T1000 (cell line): ENCODE data around the gene PROCA1.

Source experiments
- DNase-seq: peaks from one replicate; lab custom pipeline; 2025; ENCODE audit warnings: mixed read lengths; lab: John Stamatoyannopoulos, UW

PROCA1 gene

DNA sequence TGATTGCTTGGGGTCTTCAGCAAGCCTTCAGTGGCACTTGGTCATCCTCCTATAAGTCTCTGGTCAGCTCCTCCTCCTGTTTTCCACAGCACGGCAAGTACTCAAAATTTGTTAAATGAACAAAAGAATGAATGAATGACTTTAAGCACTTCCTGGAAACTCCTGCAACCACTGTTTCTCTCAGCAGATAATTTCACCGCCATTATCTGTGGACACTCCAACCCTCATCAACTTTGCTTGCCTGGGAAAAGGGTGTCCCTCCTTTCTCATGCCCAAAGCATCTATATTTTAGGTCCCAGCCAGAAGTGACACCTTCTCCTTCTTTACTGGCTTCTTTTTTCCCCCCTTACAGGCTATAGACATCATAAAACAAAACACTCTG lies 4.4 kb downstream of the PROCA1 start:
- no peak for DNase-seq

GRCh38 chr17:28706471-28707338 lies 5.0 kb downstream of the PROCA1 start:
- no peak for DNase-seq

- DNase-seq = no peak
Observed at GRCh38 chr17:28705728-28706334, 5.9 kb downstream of the PROCA1 start.

GRCh38 chr17:28705074-28705659 lies 6.5 kb downstream of the PROCA1 start:
- DNase-seq = no peak

- DNase-seq = no peak
Observed at GRCh38 chr17:28704219-28704858, 7.3 kb downstream of the PROCA1 start.

- no peak for DNase-seq
Observed at GRCh38 chr17:28703552-28704218, 8.0 kb downstream of the PROCA1 start.

GRCh38 chr17:28702752-28703150 lies 8.9 kb downstream of the PROCA1 start:
- no peak for DNase-seq

DNA sequence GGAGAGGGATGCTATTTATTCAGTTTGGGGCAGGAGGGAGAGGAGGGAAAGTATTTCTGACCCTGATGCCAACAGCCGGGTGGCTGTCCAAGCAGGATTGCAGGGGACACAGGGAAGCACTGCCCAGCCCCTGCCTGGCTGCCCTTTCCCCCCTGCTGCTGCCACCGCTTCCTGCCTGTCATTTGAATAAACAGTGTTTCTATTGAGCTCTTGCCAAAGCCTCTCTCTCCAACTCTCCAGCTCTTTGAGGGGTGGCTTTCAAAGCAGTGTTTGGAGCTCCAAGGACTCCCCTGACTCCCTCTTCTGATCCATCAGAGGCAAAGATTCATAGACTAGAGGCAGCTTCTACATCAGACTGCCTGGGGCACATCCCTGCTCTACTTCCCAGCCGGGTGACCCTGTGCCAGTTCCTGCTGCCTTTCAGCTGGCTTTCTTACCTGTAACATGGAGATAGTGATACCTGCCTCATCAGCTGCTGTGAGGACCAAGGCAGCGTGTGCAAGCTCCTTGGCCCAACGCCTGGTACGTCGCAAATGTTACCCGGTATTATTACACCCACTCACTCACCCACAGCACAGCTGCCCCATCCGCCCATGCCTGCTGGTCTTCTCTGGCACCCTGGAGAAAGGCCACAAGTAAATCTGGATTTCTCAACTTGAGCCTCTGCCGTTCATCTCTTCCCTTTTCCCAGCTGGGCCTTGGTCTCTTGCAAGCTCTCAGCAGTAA lies 9.5 kb downstream of the PROCA1 start:
- no peak for DNase-seq

DNA sequence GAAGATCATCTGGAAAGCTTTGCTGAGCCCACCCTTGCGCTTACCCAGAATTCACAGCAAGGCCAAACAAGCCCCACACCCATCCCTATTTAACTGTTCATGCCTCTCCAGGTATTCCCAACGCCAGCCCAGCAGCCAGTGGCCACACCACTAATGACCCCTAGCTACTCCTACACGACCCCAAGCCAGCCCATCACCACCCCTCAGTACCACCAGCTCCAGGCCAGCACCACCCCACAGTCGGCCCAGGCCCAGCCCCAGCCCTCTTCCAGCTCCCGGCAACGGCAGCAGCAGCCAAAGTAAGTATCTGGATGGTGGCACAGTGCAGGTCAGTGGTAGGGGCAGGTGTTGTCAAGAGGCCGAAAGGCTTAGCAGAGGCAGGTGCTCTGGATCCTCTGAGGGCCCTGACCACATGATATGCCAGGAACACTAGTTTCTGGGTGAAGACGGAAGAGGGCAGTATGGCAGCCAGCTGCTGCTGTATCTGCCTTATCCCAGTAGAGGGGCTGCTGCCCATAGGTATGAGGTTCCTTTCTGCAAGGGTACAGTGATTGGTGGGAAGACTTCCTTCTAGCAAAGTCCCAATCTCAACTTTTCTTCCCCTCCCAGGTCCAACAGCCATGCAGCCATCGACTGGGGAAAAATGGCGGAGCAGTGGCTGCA lies 10.7 kb downstream of the PROCA1 start:
- DNase-seq = no peak

- DNase-seq = no peak
Observed at GRCh38 chr17:28700278-28700677, 11.4 kb downstream of the PROCA1 start.

- DNase-seq = no peak
Observed at GRCh38 chr17:28698253-28698941, 13.3 kb downstream of the PROCA1 start.

DNA sequence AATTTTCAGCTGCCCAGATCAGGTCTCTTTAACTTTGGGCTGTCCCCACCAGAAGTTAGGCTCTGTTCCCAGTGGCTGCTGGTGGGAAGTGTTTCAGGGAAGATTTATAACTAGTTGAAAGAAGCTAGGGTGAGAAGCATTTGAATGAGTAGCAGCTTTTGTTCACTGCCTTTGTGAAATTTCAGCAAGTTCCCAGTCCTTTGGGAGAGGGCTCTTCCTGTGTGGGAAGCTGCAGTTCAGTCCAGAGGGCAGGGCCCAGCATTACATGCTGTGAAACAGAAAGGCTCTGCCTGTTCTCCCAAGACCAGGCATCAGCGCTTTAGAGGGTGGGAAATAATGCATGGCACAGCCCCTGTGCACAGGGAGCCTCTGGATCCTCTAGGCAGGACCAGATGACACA lies 17.8 kb downstream of the PROCA1 start:
- no peak for DNase-seq

DNA sequence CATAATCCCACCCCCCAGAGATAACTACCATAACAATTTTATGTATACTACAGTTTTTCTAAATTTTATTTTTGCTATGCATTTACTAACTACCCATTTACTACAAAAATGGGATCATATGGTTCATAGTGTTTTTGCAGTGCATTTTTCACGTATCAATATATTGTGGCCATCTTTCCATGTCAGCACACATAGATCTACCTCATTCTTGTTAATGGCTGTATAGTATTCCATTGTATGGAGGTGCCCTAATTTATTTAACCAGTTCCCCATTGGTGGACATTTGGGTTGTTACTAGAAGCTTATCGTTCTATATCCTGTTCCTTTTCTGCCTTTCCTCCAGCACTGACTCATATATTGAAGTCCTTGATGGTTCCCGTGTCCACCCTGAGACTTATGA lies 22.7 kb downstream of the PROCA1 start:
- no peak for DNase-seq

DNA sequence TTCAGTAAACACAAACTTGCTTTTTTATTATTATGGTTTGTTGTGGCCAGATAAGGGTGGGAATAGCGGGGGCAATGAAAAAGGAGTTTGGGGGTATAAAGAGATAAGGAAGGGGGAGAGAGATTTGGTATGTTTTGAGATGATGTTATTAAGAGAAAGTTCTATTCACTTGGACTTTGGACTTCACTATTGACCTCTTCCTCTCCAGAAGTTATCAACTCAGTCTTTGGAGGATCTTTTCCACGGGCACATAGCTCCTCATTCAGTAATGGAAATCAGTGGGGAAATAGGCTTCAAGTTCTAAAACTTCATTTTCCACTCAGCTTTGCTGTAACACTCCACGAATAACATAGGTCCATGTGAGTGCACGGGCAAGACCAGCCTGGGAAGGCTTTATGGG lies 23.2 kb downstream of the PROCA1 start:
- DNase-seq = no peak

- DNase-seq = no peak
Observed at GRCh38 chr17:28686296-28686695, 25.4 kb downstream of the PROCA1 start.

GRCh38 chr17:28685366-28685765 lies 26.3 kb downstream of the PROCA1 start:
- no peak for DNase-seq

DNA sequence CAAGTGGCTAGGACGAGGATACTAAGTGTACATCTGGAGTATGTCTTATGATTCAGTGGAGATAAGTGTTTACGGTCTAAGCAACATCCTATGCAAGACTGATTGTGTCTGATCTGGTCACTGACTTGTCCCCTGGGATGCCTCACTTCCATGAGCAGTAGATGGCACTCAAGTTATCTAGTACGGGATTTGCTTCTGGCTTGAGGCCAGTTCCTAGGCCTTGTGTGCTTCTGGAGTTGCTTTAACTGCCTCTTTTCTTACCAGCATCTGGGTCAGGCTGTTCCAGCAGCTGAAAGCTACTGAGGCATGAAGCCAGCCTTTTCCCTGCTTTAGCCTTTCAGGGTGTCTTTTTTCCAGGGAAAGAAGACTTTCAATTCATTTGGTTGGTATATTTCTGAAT lies 26.7 kb downstream of the PROCA1 start:
- DNase-seq = no peak

- no peak for DNase-seq
Observed at GRCh38 chr17:28682655-28683054, 29.0 kb downstream of the PROCA1 start.

GRCh38 chr17:28675980-28676379 lies 35.7 kb downstream of the PROCA1 start:
- no peak for DNase-seq

DNA sequence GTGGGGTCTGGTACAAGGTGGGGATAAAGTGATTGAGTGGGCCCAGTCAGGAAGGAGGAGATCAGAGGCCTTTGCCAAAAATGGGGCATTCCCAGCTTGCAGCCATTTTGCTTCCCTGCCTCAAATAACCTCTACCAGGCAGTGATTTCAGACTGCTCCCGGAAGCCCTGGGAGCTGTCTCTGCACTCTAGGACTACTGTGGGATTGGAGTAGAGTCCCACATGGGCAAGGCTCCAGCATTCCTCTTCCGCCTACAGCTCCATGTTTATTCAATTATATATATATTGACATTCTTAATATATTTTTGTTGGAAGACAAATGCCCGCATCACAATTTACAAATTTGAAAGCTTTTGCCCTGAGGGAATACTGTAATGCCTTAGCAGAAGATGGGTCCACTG lies 36.2 kb downstream of the PROCA1 start:
- DNase-seq = no peak
